OCI-LY7 (cell line): Measurements from ENCODE around the gene NUB1. TPM values are rescaled to one million over a fixed set of nuclear protein-coding genes. Genes with fewer than 3 reads are reported as not detected.

Experiments
- BruUV-seq: library from RNA; stranded (reverse); fragments of 400-500 nt; replicated peaks from 2 replicates; lab custom pipeline; 2021; lab: Mats Ljungman, UMichigan
- CTCF ChIA-PET: fragments of 300-600 bp; sonication (Branson Sonifier 250); formaldehyde crosslinking; loops from one replicate; lab custom pipeline; 2022; ENCODE audit warnings: antibody characterized with exemption; ENCODE audit not compliant: unreplicated experiment; lab: Charles Lee
- POLR2A ChIA-PET: fragments of 300-600 bp; sonication (Branson Sonifier 250); formaldehyde crosslinking; loops from one replicate; lab custom pipeline; 2022; ENCODE audit warnings: antibody characterized with exemption; lab: Charles Lee
- DNase-seq: peaks from one replicate; pipeline ENCODE4 v3.0.0-alpha.2; 2015; ENCODE audit warnings: low spot score
- H2AFZ ChIP-seq: fragments of 200-600 bp; sonication (generic), shearing (Covaris generic); 2 replicates; pipeline ENCODE4 v1.6.1; 2014; ENCODE audit warnings: mild to moderate bottlenecking, antibody characterized with exemption, low read length, moderate library complexity
- H3K27ac ChIP-seq: fragments of 200-600 bp; sonication (generic); 2 replicates; pipeline ENCODE4 v1.5.1; 2014; ENCODE audit warnings: mixed run types, low read depth, mild to moderate bottlenecking, moderate library complexity, low read length, inconsistent platforms; ENCODE audit not compliant: poor library complexity, severe bottlenecking
- H3K36me3 ChIP-seq: fragments of 200-600 bp; sonication (generic); 2 replicates; pipeline ENCODE4 v1.6.1; 2014; ENCODE audit warnings: mild to moderate bottlenecking, antibody characterized with exemption, low read length, moderate library complexity, mixed read lengths; ENCODE audit not compliant: insufficient read depth
- H3K4me1 ChIP-seq: fragments of 200-600 bp; sonication (generic); 2 replicates; pipeline ENCODE4 v1.5.1; 2014; ENCODE audit warnings: mild to moderate bottlenecking, low read length; ENCODE audit not compliant: insufficient read depth, poor library complexity, severe bottlenecking
- H3K4me2 ChIP-seq: fragments of 200-600 bp; sonication (generic); 2 replicates; pipeline ENCODE4 v1.6.1; 2014; ENCODE audit warnings: mild to moderate bottlenecking, low read length
- H3K4me3 ChIP-seq: fragments of 200-600 bp; sonication (generic); 2 replicates; pipeline ENCODE4 v1.5.1; 2014; ENCODE audit warnings: mild to moderate bottlenecking, low read depth, low read length; ENCODE audit not compliant: poor library complexity, severe bottlenecking
- H3K79me2 ChIP-seq: fragments of 200-600 bp; sonication (generic); 2 replicates; pipeline ENCODE4 v1.6.1; 2016; ENCODE audit warnings: low read depth, mild to moderate bottlenecking, low read length, moderate library complexity, mixed read lengths; ENCODE audit not compliant: insufficient read depth
- H3K9me2 ChIP-seq: fragments of 200-600 bp; sonication (generic); 2 replicates; pipeline ENCODE4 v1.6.1; 2016; ENCODE audit warnings: mild to moderate bottlenecking, low read length, mixed read lengths; ENCODE audit not compliant: insufficient read depth
- H3K9me3 ChIP-seq: fragments of 200-600 bp; sonication (generic); 2 replicates; pipeline ENCODE4 v1.6.1; 2014; ENCODE audit warnings: mild to moderate bottlenecking, mixed run types, low read length, mixed read lengths
- H4K20me1 ChIP-seq: fragments of 200-600 bp; sonication (generic); 2 replicates; pipeline ENCODE4 v1.6.1; 2014; ENCODE audit warnings: mild to moderate bottlenecking, antibody characterized with exemption, low read length, moderate library complexity, mixed read lengths; ENCODE audit not compliant: insufficient read depth
- EZH2phosphoT487 ChIP-seq: fragments of 200-600 bp; sonication (generic); IDR thresholded peaks from 2 replicates; pipeline ENCODE4 v1.6.1; 2018; ENCODE audit warnings: low read depth, borderline replicate concordance, mild to moderate bottlenecking, mixed run types, antibody characterized with exemption, low read length, moderate library complexity, mixed read lengths
- intact Hi-C: fragments of 100-400 bp; cut with micrococcal nuclease; formaldehyde crosslinking; loops from one replicate; pipeline ENCODE4 v1.10.0; 2022; ENCODE audit not compliant: unreplicated experiment
- total RNA-seq, 2 experiments: library from RNA; depleted of rRNA in 1 of 2; stranded (reverse); fragments of >200 nt in 1 of 2; shearing (Covaris generic) in 1 of 2; gene quantifications; 2 replicates each; pipeline ENCODE4 v1.2.3, GENCODE V29; 2014 to 2022
- TF ChIP-seq, protein P1 (sequence below): fragments of 200-600 bp; sonication (generic); conservative IDR thresholded peaks from 2 replicates; pipeline ENCODE4 v1.5.1; 2014; ENCODE audit warnings: mild to moderate bottlenecking, antibody characterized with exemption, low read length, moderate library complexity, mixed read lengths

NUB1 gene
- total RNA-seq, 2 experiments from 2014 or later, result 44.1 to 50.7 TPM

- ChIA-PET CTCF (no interaction called here), POLR2A (interaction anchor here (0.7 kb wide), 2 partner anchors 10 to 23 kb away, joined by 3 read pairs; no protein-coding TSS in a partner anchor)
- intact Hi-C loops, result no loop called here
Measured at GRCh38 chr7:151296202-151296992, 45.2 kb upstream of the NUB1 start.

GRCh38 chr7:151298765-151299164 is 42.8 kb upstream of the NUB1 start:
- H4K20me1 ChIP-seq, result no peaks in the 10 kb centered on the region
- TF ChIP-seq, protein P1, sequence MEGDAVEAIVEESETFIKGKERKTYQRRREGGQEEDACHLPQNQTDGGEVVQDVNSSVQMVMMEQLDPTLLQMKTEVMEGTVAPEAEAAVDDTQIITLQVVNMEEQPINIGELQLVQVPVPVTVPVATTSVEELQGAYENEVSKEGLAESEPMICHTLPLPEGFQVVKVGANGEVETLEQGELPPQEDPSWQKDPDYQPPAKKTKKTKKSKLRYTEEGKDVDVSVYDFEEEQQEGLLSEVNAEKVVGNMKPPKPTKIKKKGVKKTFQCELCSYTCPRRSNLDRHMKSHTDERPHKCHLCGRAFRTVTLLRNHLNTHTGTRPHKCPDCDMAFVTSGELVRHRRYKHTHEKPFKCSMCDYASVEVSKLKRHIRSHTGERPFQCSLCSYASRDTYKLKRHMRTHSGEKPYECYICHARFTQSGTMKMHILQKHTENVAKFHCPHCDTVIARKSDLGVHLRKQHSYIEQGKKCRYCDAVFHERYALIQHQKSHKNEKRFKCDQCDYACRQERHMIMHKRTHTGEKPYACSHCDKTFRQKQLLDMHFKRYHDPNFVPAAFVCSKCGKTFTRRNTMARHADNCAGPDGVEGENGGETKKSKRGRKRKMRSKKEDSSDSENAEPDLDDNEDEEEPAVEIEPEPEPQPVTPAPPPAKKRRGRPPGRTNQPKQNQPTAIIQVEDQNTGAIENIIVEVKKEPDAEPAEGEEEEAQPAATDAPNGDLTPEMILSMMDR, result no peak
- no peak for TF ChIP-seq EZH2phosphoT487
- H3K4me1 ChIP-seq, result no peaks in the 10 kb centered on the region
- H3K79me2 ChIP-seq, result no peaks in the 10 kb centered on the region
- peaks cover 11% of the 10 kb centered on the region for H3K9me3 ChIP-seq
- H3K4me3 ChIP-seq, result no peak overlapping the region
- H3K36me3 ChIP-seq, result no peaks in the 10 kb centered on the region
- intact Hi-C loops, result no loop called here
- BruUV-seq, result no TSS peak
- no peak for DNase-seq
- H3K9me2 ChIP-seq, result no peaks in the 10 kb centered on the region
- no peak overlapping the region for H3K4me2 ChIP-seq
- H2AFZ ChIP-seq, result no peak overlapping the region
- POLR2A ChIA-PET, result interaction anchor here (0.5 kb wide), 1 partner anchor 8 kb away, joined by 4 read pairs; no protein-coding TSS in a partner anchor
- CTCF ChIA-PET, result interaction anchor here (0.6 kb wide), 1 partner anchor 187 kb away, joined by 3 read pairs; no protein-coding TSS in a partner anchor
- no peak overlapping the region for H3K27ac ChIP-seq

More at GRCh38 chr7:151296202-151296992, 45.2 kb upstream of the NUB1 start:
- DNase-seq, result no peak
- Histone ChIP-seq H2AFZ (no peak overlapping the region), H3K36me3 (no peaks in the 10 kb centered on the region), H3K4me1 (no peaks in the 10 kb centered on the region), H3K9me2 (no peaks in the 10 kb centered on the region), H3K9me3 (peaks cover 11% of the 10 kb centered on the region), H3K4me2 (no peak overlapping the region), H4K20me1 (no peaks in the 10 kb centered on the region), H3K4me3 (no peak overlapping the region), H3K27ac (no peak overlapping the region), H3K79me2 (no peaks in the 10 kb centered on the region)
- BruUV-seq, result no TSS peak
- no peak for TF ChIP-seq EZH2phosphoT487
- TF ChIP-seq, protein P1, result no peak

- CTCF ChIA-PET, result no interaction called here
- Histone ChIP-seq H2AFZ (no peak overlapping the region), H4K20me1 (no peaks in the 10 kb centered on the region), H3K9me2 (no peaks in the 10 kb centered on the region), H3K4me1 (no peaks in the 10 kb centered on the region), H3K27ac (no peak overlapping the region), H3K4me3 (no peak overlapping the region), H3K79me2 (no peaks in the 10 kb centered on the region), H3K36me3 (no peaks in the 10 kb centered on the region), H3K9me3 (peaks cover 11% of the 10 kb centered on the region), H3K4me2 (no peak overlapping the region)
- TF ChIP-seq EZH2phosphoT487, result no peak
- TF ChIP-seq, protein P1, result no peak
- POLR2A ChIA-PET, result interaction anchor here (0.5 kb wide), 1 partner anchor 9 kb away, joined by 4 read pairs; no protein-coding TSS in a partner anchor
- DNase-seq, result no peak
- intact Hi-C loops, result no loop called here
- BruUV-seq, result no TSS peak
Measured at GRCh38 chr7:151299530-151299929, 42.1 kb upstream of the NUB1 start.
